Stimulated activated naive CD8-positive, alpha-beta T cell treated with anti-CD3 and anti-CD28 coated beads, Interleukin-15, Interleukin-2, amounts not matched to agents 100 ng/mL and 50 ng/mL, for 24 hours (primary cell): Measurements from ENCODE around the gene KIF22.
A peak's percentile ranks its signal among the peaks of the same experiment; 100 is the strongest.

ENCODE experiments used
- H3K27ac Mint-ChIP-seq: one replicate; pipeline ENCODE4 v1.8.0; 2021; ENCODE audit warnings: mild to moderate bottlenecking, mixed read lengths
- H3K27me3 Mint-ChIP-seq: one replicate; pipeline ENCODE4 v1.8.0; 2021; ENCODE audit warnings: mixed read lengths
- H3K36me3 Mint-ChIP-seq: one replicate; pipeline ENCODE4 v1.8.0; 2021; ENCODE audit warnings: low read depth, mixed read lengths
- H3K4me1 Mint-ChIP-seq: one replicate; pipeline ENCODE4 v1.8.0; 2021; ENCODE audit warnings: low read depth, mixed read lengths
- H3K4me3 Mint-ChIP-seq: one replicate; pipeline ENCODE4 v1.8.0; 2021; ENCODE audit warnings: mild to moderate bottlenecking, mixed read lengths
- H3K9me3 Mint-ChIP-seq: one replicate; pipeline ENCODE4 v1.8.0; 2021; ENCODE audit warnings: mixed read lengths

Gene KIF22

DNA sequence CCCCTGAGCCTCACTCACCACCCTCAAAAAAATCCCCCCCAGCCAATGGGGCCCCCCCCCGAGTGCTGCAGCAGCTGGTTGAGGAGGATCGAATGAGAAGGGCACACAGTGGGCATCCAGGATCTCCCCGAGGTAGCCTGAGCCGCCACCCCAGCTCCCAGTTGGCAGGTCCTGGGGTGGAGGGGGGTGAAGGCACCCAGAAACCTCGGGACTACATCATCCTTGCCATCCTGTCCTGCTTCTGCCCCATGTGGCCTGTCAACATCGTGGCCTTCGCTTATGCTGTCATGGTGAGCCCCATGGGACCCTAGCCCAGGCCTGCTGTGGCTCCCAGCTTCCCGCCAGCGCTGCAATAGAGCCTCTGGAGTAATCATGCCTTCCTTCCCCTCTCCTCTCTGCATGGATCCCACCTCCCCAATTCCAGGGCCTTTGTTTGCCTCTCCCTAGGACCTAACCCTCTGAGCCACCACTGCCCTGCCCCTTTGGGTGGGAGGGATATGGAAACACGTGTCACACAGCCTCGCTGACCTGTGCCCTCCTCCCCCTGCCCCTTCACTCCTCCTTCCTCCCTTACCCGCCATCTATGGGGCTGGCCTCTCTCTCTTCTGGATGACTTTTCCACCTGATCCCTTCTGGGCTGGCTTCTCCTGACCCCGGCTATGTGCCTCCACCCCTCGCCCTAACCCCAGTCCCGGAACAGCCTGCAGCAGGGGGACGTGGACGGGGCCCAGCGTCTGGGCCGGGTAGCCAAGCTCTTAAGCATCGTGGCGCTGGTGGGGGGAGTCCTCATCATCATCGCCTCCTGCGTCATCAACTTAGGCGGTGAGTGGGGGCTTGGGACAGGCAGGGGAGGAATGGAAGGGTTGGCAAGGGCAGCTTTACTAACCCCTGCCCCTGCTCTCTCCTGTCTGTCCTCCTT, 23.4 kb downstream of the KIF22 start:
- peaks cover 69% of the 10 kb centered on the region for H3K4me1 Mint-ChIP-seq
- peaks cover 38% of the 10 kb centered on the region for H3K36me3 Mint-ChIP-seq
- H3K27ac Mint-ChIP-seq, result no peak overlapping the region
- no peak overlapping the region for H3K4me3 Mint-ChIP-seq
- no peaks in the 10 kb centered on the region for H3K9me3 Mint-ChIP-seq
- H3K27me3 Mint-ChIP-seq, result no peaks in the 10 kb centered on the region

GRCh38 chr16:29814592-29814991, 24.0 kb downstream of the KIF22 start:
- Mint-ChIP-seq H3K4me1 (peaks cover 71% of the 10 kb centered on the region), H3K27ac (peak overlapping the region; percentile 97), H3K9me3 (no peaks in the 10 kb centered on the region), H3K27me3 (no peaks in the 10 kb centered on the region), H3K36me3 (peaks cover 42% of the 10 kb centered on the region), H3K4me3 (peak overlapping the region; percentile 14)

DNA sequence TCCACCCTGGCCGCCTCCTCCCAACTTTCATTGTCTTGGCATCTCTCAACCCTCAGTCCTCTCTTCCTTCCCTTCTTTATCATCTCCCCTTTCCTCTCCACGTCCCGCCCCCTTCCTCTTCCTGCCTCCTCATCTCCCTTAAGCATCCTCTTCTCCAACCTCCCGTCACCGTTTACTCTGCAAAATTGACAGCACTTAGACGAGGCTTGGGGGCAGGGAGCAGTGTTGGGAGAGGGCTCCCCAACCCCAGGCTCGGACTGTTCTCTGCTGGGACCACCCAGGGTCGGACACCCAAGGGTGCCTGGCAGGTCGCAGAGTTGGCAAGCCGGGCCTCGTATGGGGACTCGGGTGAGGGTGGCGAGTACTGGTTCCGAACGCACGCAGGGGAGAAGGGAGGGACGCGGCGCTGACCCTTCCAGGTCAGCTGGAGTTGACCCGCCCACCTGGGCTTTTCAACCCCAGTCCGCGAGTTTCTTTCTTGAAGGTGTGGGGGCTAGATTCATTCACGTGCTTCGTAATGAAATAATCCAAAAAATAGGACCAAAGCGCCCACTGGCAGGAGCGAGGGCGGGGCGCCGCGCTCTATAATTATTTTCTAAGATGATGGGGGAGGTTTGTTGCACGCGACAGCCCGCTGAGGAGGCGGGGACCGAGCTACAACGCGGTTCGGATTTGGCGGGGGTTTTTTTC, 24.6 kb downstream of the KIF22 start:
- H3K4me3 Mint-ChIP-seq, result peak overlapping the region; percentile 96
- H3K9me3 Mint-ChIP-seq, result no peaks in the 10 kb centered on the region
- H3K27me3 Mint-ChIP-seq, result no peaks in the 10 kb centered on the region
- peaks cover 41% of the 10 kb centered on the region for H3K36me3 Mint-ChIP-seq
- peak overlapping the region; percentile 97 for H3K27ac Mint-ChIP-seq
- H3K4me1 Mint-ChIP-seq, result peaks cover 71% of the 10 kb centered on the region

- H3K9me3 Mint-ChIP-seq, result no peaks in the 10 kb centered on the region
- H3K4me1 Mint-ChIP-seq, result peaks cover 70% of the 10 kb centered on the region
- peak within 1 kb of the TSS; percentile 96 for H3K4me3 Mint-ChIP-seq
- H3K36me3 Mint-ChIP-seq, result peaks cover 37% of the 10 kb centered on the region
- H3K27ac Mint-ChIP-seq, result peak within 1 kb of the TSS; percentile 97
- H3K27me3 Mint-ChIP-seq, result no peaks in the 10 kb centered on the region
Observed at GRCh38 chr16:29815793-29816693, 25.5 kb downstream of the KIF22 start, which contains the start of gene PAGR1. Gene PAGR1, plus strand, starts transcription at chr16:29816152. Its CDS starts 374 bp downstream, at chr16:29816526.

DNA sequence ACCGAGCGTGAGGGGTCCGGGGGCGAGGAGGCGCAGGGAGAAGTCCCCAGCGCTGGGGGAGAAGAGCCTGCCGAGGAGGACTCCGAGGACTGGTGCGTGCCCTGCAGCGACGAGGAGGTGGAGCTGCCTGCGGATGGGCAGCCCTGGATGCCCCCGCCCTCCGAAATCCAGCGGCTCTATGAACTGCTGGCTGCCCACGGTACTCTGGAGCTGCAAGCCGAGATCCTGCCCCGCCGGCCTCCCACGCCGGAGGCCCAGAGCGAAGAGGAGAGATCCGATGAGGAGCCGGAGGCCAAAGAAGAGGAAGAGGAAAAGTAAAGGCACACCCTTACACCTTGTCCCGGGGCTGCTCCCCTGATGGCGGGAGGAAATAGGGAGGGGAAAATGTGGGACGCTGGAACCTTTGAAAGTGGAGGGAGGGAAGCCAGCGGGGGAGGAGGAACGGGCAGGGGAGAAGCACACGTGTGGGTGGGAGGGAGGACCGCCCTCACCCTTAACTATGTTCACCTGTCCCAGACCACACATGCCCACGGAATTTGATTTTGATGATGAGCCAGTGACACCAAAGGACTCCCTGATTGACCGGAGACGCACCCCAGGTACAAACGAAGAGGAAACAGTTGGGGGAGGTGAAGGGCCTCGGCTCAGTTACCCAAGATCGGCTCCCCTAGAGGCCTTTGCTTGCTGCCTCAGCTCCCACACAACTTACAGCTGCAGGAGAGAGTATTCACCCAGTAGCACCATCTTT, 26.3 kb downstream of the KIF22 start:
- H3K36me3 Mint-ChIP-seq, result peaks cover 35% of the 10 kb centered on the region
- peaks cover 70% of the 10 kb centered on the region for H3K4me1 Mint-ChIP-seq
- H3K27ac Mint-ChIP-seq, result peak overlapping the region; percentile 97
- no peaks in the 10 kb centered on the region for H3K27me3 Mint-ChIP-seq
- no peaks in the 10 kb centered on the region for H3K9me3 Mint-ChIP-seq
- H3K4me3 Mint-ChIP-seq, result peak overlapping the region; percentile 96

DNA sequence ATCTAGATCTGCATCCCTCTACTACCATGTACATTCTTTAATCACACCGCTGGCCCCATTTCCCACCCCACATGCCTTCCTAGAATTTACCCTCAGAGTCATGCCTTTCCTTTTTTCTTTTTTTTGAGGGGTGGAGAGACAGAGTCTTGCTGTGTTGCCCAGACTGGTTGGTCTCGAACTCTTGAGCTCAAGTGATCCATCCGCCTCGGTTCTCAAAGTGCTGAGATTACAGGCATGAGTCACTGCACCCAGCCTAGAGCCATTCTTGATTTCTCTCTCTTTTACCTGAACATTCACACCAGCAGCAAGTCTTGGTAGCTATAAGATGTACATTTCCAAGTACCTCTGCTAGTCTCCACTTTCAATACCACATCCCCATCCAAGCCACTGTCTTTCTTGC, 27.5 kb downstream of the KIF22 start:
- no peaks in the 10 kb centered on the region for H3K9me3 Mint-ChIP-seq
- peak overlapping the region; percentile 76 for H3K27ac Mint-ChIP-seq
- peaks cover 78% of the 10 kb centered on the region for H3K4me1 Mint-ChIP-seq
- peak overlapping the region; percentile 79 for H3K4me3 Mint-ChIP-seq
- peaks cover 41% of the 10 kb centered on the region for H3K36me3 Mint-ChIP-seq
- no peaks in the 10 kb centered on the region for H3K27me3 Mint-ChIP-seq

- peak overlapping the region; percentile 92 for H3K4me3 Mint-ChIP-seq
- H3K9me3 Mint-ChIP-seq, result no peaks in the 10 kb centered on the region
- H3K27me3 Mint-ChIP-seq, result no peaks in the 10 kb centered on the region
- H3K4me1 Mint-ChIP-seq, result peaks cover 92% of the 10 kb centered on the region
- H3K36me3 Mint-ChIP-seq, result peaks cover 41% of the 10 kb centered on the region
- H3K27ac Mint-ChIP-seq, result peak overlapping the region; percentile 96
Observed at GRCh38 chr16:29819506-29819905, 29.0 kb downstream of the KIF22 start.

DNA sequence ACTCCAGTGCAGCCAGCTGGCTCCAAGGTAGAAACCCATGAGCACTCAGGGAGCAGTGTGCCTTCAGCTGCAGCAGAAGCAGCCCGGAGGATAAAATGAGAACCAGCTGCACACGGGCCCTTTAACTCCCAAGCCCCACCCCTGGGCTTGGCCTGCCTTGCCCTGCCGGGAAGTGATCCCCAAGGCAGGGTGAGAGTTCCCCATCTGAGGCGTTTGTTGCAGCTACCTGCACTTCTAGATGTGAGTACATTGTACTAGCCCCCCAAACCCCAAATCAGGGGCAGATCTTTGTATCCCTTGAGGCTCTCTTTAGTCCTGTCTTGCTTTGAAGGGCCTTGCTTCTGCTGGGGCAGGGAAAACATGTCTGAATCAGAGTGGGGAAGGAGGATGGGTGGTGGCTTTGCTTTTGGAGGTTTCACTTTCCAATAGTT, 29.7 kb downstream of the KIF22 start, which contains the start of gene MVP:
Gene MVP, plus strand, starts transcription at position 192 of the 431 bp plus-strand sequence. CDS start 10,088 bp downstream, outside the sequence.
- Mint-ChIP-seq H3K27ac (peak within 1 kb of the TSS; percentile 96), H3K4me1 (peaks cover 92% of the 10 kb centered on the region), H3K4me3 (peak within 1 kb of the TSS; percentile 92), H3K27me3 (no peaks in the 10 kb centered on the region), H3K36me3 (peaks cover 41% of the 10 kb centered on the region), H3K9me3 (no peaks in the 10 kb centered on the region)

DNA sequence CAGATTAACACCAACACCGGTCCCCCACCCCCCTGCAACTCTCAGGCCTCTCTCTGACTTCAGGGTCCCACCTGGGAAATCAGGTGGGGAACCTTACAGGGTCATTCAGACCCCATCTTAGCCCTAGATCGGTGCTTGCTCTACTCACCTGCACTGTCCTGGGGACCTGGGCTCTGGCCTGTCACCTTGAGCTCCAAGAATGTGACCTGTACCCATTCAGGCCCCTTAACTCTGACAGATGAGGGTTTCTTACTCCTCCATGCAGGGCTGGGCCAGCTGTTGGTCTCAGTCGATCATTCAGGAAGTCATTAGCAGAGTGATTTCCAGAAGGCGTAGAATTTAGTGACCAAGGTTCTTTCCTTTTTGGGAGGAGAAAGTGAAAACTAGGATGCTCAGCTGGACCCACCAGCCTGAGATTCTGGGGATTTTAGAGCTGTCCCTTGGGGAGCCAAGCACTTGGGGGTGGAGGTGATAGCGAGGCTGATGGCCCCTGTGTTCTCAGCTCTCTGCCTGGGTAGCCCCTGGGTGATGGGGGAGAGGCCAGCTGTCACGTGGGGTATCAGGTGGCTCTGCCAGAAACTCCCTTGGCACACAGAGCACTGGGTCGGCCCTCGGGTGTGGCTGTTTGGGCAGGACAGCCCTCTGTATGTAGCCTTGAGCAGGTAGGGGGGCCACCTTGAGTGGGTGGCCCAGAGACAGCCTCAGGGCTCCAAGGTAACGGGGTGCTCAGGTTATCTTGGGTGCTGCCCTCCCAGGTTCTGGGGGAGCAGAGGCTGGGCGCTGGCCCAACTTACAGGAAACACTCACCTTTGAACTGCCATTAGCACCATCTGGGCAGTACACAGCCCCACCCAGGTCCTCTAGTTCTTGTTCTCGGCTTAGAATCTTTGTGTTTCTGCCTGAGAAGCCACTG, 30.4 kb downstream of the KIF22 start:
- peak overlapping the region; percentile 92 for H3K4me3 Mint-ChIP-seq
- H3K27ac Mint-ChIP-seq, result peak overlapping the region; percentile 96
- peaks cover 41% of the 10 kb centered on the region for H3K36me3 Mint-ChIP-seq
- H3K27me3 Mint-ChIP-seq, result no peaks in the 10 kb centered on the region
- peaks cover 93% of the 10 kb centered on the region for H3K4me1 Mint-ChIP-seq
- no peaks in the 10 kb centered on the region for H3K9me3 Mint-ChIP-seq

GRCh38 chr16:29821643-29822115, 31.1 kb downstream of the KIF22 start:
- Mint-ChIP-seq H3K9me3 (no peaks in the 10 kb centered on the region), H3K4me3 (peak overlapping the region; percentile 92), H3K4me1 (peaks cover 99% of the 10 kb centered on the region), H3K27ac (peak overlapping the region; percentile 96), H3K36me3 (peaks cover 40% of the 10 kb centered on the region), H3K27me3 (no peaks in the 10 kb centered on the region)

GRCh38 chr16:29824589-29825144, 34.1 kb downstream of the KIF22 start:
- Mint-ChIP-seq H3K27ac (peak overlapping the region; percentile 97), H3K4me1 (peaks cover 95% of the 10 kb centered on the region), H3K4me3 (peak overlapping the region; percentile 57), H3K27me3 (no peaks in the 10 kb centered on the region), H3K36me3 (peaks cover 15% of the 10 kb centered on the region), H3K9me3 (no peaks in the 10 kb centered on the region)

GRCh38 chr16:29825145-29826044, 34.8 kb downstream of the KIF22 start:
- peak overlapping the region; percentile 57 for H3K4me3 Mint-ChIP-seq
- H3K27ac Mint-ChIP-seq, result peak overlapping the region; percentile 97
- peaks cover 93% of the 10 kb centered on the region for H3K4me1 Mint-ChIP-seq
- H3K36me3 Mint-ChIP-seq, result peaks cover 10% of the 10 kb centered on the region
- no peaks in the 10 kb centered on the region for H3K9me3 Mint-ChIP-seq
- no peaks in the 10 kb centered on the region for H3K27me3 Mint-ChIP-seq
